Caco-2 (cell line): ENCODE data around the gene HK1. TPM values are rescaled to one million over a fixed set of nuclear protein-coding genes. Genes with fewer than 3 reads are reported as not detected.
"Not testable (repeated sequence)": the region's sequence is repeated elsewhere in the genome, so short reads cannot be mapped to it uniquely, and the experiment has no call there.

ENCODE experiments used
- BruUV-seq: library from RNA; stranded (reverse); fragments of 400-500 nt; replicated peaks from 2 replicates; lab custom pipeline; 2021; lab: Mats Ljungman, UMichigan
- CTCF ChIA-PET: fragments of 300-600 bp; sonication (Branson Sonifier 250); formaldehyde crosslinking; loops from one replicate; lab custom pipeline; 2022; ENCODE audit warnings: antibody characterized with exemption; lab: Charles Lee
- POLR2A ChIA-PET: fragments of 300-600 bp; sonication (Branson Sonifier 250); formaldehyde crosslinking; loops from one replicate; lab custom pipeline; 2022; ENCODE audit warnings: antibody characterized with exemption; lab: Charles Lee
- DNase-seq, 2 experiments: peaks; one replicate each; pipeline versions ENCODE4 v3.0.0 to v3.0.0-alpha.2; 2020 to 2022
- H3K27me3 ChIP-seq: replicated peaks from 2 replicates; pipeline ENCODE4 v1.6.0; 2011; ENCODE audit warnings: low read length; ENCODE audit not compliant: control insufficient read depth, insufficient read depth
- H3K36me3 ChIP-seq: 2 replicates; pipeline ENCODE4 v1.5.1; 2011; ENCODE audit warnings: low read length; ENCODE audit not compliant: control insufficient read depth, insufficient read depth
- H3K4me1 ChIP-seq: fragments of 250-450 bp; sonication (Bioruptor Pico); 2 replicates; pipeline ENCODE4 v1.5.1; 2020; ENCODE audit warnings: mild to moderate bottlenecking
- H3K4me3 ChIP-seq: 2 replicates; pipeline ENCODE4 v1.5.1; 2011; ENCODE audit warnings: low read depth, mild to moderate bottlenecking, control low read depth, low read length
- H3K9me3 ChIP-seq: fragments of 250-450 bp; sonication (Bioruptor Pico); 2 replicates; pipeline ENCODE4 v1.5.1; 2020; ENCODE audit warnings: mild to moderate bottlenecking, moderate library complexity
- H3K27ac Mint-ChIP-seq: one replicate; pipeline ENCODE4 v1.8.0; 2022; ENCODE audit warnings: mixed read lengths; ENCODE audit not compliant: unreplicated experiment
- H3K27me3 Mint-ChIP-seq: one replicate; pipeline ENCODE4 v1.8.0; 2022; ENCODE audit warnings: mixed read lengths; ENCODE audit not compliant: insufficient read depth, unreplicated experiment
- H3K36me3 Mint-ChIP-seq: one replicate; pipeline ENCODE4 v1.8.0; 2022; ENCODE audit warnings: mild to moderate bottlenecking, mixed read lengths; ENCODE audit not compliant: insufficient read depth, unreplicated experiment
- H3K4me1 Mint-ChIP-seq: one replicate; pipeline ENCODE4 v1.8.0; 2022; ENCODE audit warnings: low read depth, mixed read lengths; ENCODE audit not compliant: unreplicated experiment
- H3K4me3 Mint-ChIP-seq: one replicate; pipeline ENCODE4 v1.8.0; 2022; ENCODE audit warnings: mild to moderate bottlenecking, moderate library complexity, mixed read lengths; ENCODE audit not compliant: unreplicated experiment
- H3K9me3 Mint-ChIP-seq: one replicate; pipeline ENCODE4 v1.8.0; 2022; ENCODE audit warnings: mixed read lengths; ENCODE audit not compliant: unreplicated experiment
- CTCF ChIP-seq, 2 experiments: fragments of 200-600 bp in 1 of 2; IDR thresholded peaks; 1 replicate in 1 of 2; 2 replicates in 1 of 2; pipeline versions ENCODE4 v1.5.1 to v1.8.0; 2011 to 2022; ENCODE audit warnings: antibody characterized with exemption in 1 of 2, control low read depth in 1 of 2, inconsistent platforms in 1 of 2, low read depth in 1 of 2, low read length in 1 of 2, mild to moderate bottlenecking in 1 of 2, moderate library complexity in 1 of 2; ENCODE audit not compliant: insufficient read depth in 1 of 2, severe bottlenecking in 1 of 2, unreplicated experiment in 1 of 2
- intact Hi-C: fragments of 100-400 bp; cut with micrococcal nuclease; formaldehyde crosslinking; loops from one replicate; pipeline ENCODE4 v1.10.0; 2022; ENCODE audit not compliant: unreplicated experiment
- total RNA-seq: library from RNA; stranded (reverse); gene quantifications from 2 replicates; pipeline ENCODE4 v1.2.3, GENCODE V29; 2022

Gene HK1
- total RNA-seq, 1 experiment from 2014 or later = 35.4 TPM

- H3K9me3 ChIP-seq = no peaks in the 10 kb centered on the region
- Mint-ChIP-seq H3K9me3 (no peaks in the 10 kb centered on the region), H3K4me1 (no peaks in the 10 kb centered on the region), H3K27me3 (no peaks in the 10 kb centered on the region), H3K4me3 (no peak overlapping the region), H3K36me3 (no peaks in the 10 kb centered on the region), H3K27ac (no peak overlapping the region)
- peaks cover 10% of the 10 kb centered on the region; the same call in 1 of the 2 replicates for H3K4me1 ChIP-seq
- no peak overlapping the region for H3K4me3 ChIP-seq
- TF ChIP-seq CTCF (IDR thresholded peaks at IDR 0.05; ENCODE audit: insufficient read depth in 1 of 2, low read depth in 1 of 2, low read length in 1 of 2, severe bottlenecking in 1 of 2, unreplicated experiment in 1 of 2) = no peak
- DNase-seq = no peak
- CTCF ChIA-PET = interaction anchor here (0.7 kb wide), 1 partner anchor 821 kb away, joined by 4 read pairs; no protein-coding TSS in a partner anchor
- BruUV-seq = no TSS peak
- POLR2A ChIA-PET = no interaction called here
- H3K36me3 ChIP-seq = no peaks in the 10 kb centered on the region
- intact Hi-C loops = no loop called here
- no peaks in the 10 kb centered on the region for H3K27me3 ChIP-seq
Observed at GRCh38 chr10:69323622-69324021, 45.3 kb downstream of the HK1 start.

- Histone ChIP-seq H3K36me3 (no peaks in the 10 kb centered on the region), H3K27me3 (no peaks in the 10 kb centered on the region), H3K4me3 (no peak overlapping the region), H3K4me1 (0 out of 2 replicates have a peak, but pooled peaks cover 5% of the 10 kb centered on the region), H3K9me3 (no peaks in the 10 kb centered on the region)
- Mint-ChIP-seq H3K27ac (no peak overlapping the region), H3K4me3 (no peak overlapping the region), H3K36me3 (no peaks in the 10 kb centered on the region), H3K27me3 (no peaks in the 10 kb centered on the region), H3K9me3 (no peaks in the 10 kb centered on the region), H3K4me1 (peaks cover under 1% of the 10 kb centered on the region)
- TF ChIP-seq CTCF (IDR thresholded peaks at IDR 0.05; ENCODE audit: insufficient read depth in 1 of 2, low read depth in 1 of 2, low read length in 1 of 2, severe bottlenecking in 1 of 2, unreplicated experiment in 1 of 2) = no peak
- intact Hi-C loops = no loop called here
- DNase-seq = no peak
- POLR2A ChIA-PET = no interaction called here
- CTCF ChIA-PET = interaction anchor here (0.7 to 1.2 kb wide), 2 partner anchors 15 to 613 kb away, joined by 3 to 6 read pairs; no protein-coding TSS in a partner anchor
- no TSS peak for BruUV-seq
Observed at GRCh38 chr10:69324583-69324982, 46.3 kb downstream of the HK1 start.

GRCh38 chr10:69325637-69326523 lies 47.6 kb downstream of the HK1 start:
- H3K4me3 ChIP-seq, H3K9me3 ChIP-seq, H3K27me3 Mint-ChIP-seq, DNase-seq, H3K9me3 Mint-ChIP-seq, intact Hi-C loops, H3K27ac Mint-ChIP-seq, CTCF ChIA-PET, H3K4me3 Mint-ChIP-seq, H3K27me3 ChIP-seq, BruUV-seq, H3K36me3 ChIP-seq, H3K36me3 Mint-ChIP-seq, POLR2A ChIA-PET: not testable (repeated sequence)
- H3K4me1 Mint-ChIP-seq = peaks cover 13% of the 10 kb centered on the region
- peaks cover 15% of the 10 kb centered on the region for H3K4me1 ChIP-seq
